K562 (cell line): ENCODE measurements around the gene NUAK2. TPM values are rescaled to one million over a fixed set of nuclear protein-coding genes. Genes with fewer than 3 reads are reported as not detected.

ENCODE experiments used
- AFF4 ChIP-seq: sonication (generic); formaldehyde crosslinking; IDR thresholded peaks from 2 replicates; pipeline ENCODE4 v1.8.0; 2023; ENCODE audit warnings: mild to moderate bottlenecking, missing genetic modification reagents
- FOXM1 ChIP-seq, 2 experiments: fragments of 450-650 bp in 1 of 2; sonication (generic) in 1 of 2; formaldehyde crosslinking in 1 of 2; IDR thresholded peaks; 2 replicates each; pipeline versions ENCODE4 v1.6.1 to v1.9.0; 2017 to 2022; ENCODE audit warnings: low read depth in 2 of 2, mild to moderate bottlenecking in 2 of 2, missing genetic modification reagents in 1 of 2, moderate library complexity in 1 of 2
- HIVEP1 ChIP-seq: fragments of 250-450 bp; sonication (Bioruptor Pico); IDR thresholded peaks from 2 replicates; pipeline ENCODE4 v1.4.0; 2020; ENCODE audit warnings: mild to moderate bottlenecking
- SNIP1 ChIP-seq: fragments of 450-650 bp; IDR thresholded peaks from 2 replicates; pipeline ENCODE4 v1.7.1; 2017; ENCODE audit warnings: low read depth, mild to moderate bottlenecking
- XRCC3 ChIP-seq: fragments of 450-650 bp; IDR thresholded peaks from 2 replicates; pipeline ENCODE4 v1.6.1; 2017; ENCODE audit warnings: mild to moderate bottlenecking, moderate library complexity
- ZNF318 ChIP-seq, 2 experiments: fragments of 450-650 bp; IDR thresholded peaks; 2 replicates each; pipeline ENCODE4 v1.6.1; 2016; ENCODE audit warnings: mild to moderate bottlenecking in 2 of 2, borderline replicate concordance in 1 of 2, low read depth in 1 of 2, moderate library complexity in 1 of 2
- polyA plus RNA-seq, 8 experiments: library from polyadenylated mRNA; depleted of rRNA in 4 of 8; stranded (reverse) in 5 of 8; unstranded in 3 of 8; fragments of >200 nt; fragmentation: Nextera tagmentation in 2 of 8; fragmentation: Illumina TruSeq in 1 of 8; extraction: Ambion mirVana in 2 of 8; extraction: Trizol in 1 of 8; gene quantifications; 2 replicates each; pipeline versions ENCODE4 v1.2.1 to v1.2.3, GENCODE V29; 2011 to 2014; ENCODE audit warnings: inconsistent platforms in 1 of 8, missing spikeins in 1 of 8
- total RNA-seq, 7 experiments: library from RNA; depleted of rRNA in 6 of 7; stranded (reverse); fragments of >200 nt in 6 of 7; fragmentation: Illumina TruSeq in 2 of 7; extraction: Trizol in 2 of 7; gene quantifications; 2 replicates each; pipeline versions ENCODE4 v1.2.1 to v1.2.3, GENCODE V29; 2011 to 2021; ENCODE audit warnings: low replicate concordance in 1 of 7
- TF ChIP-seq, protein P1 (sequence below): fragments of 200-400 bp; formaldehyde crosslinking; IDR thresholded peaks from 2 replicates; pipeline ENCODE4 v1.6.1; 2017; ENCODE audit warnings: mild to moderate bottlenecking, low read depth, low read length, moderate library complexity
- TF ChIP-seq, protein P2 (sequence below): fragments of 250-450 bp; sonication (Bioruptor Pico); IDR thresholded peaks from 2 replicates; pipeline ENCODE4 v1.5.0; 2022; ENCODE audit warnings: mild to moderate bottlenecking

NUAK2 gene
- total and polyA plus RNA-seq, 9 of the 15 experiments (the other 6 are each of a cell fraction or from before 2014, with no cell fraction given), result 0.04 to 0.44 (median 0.14) TPM

GRCh38 chr1:205354259-205355074, 32.9 kb upstream of the NUAK2 start (continued):
- TF ChIP-seq ZNF318 (IDR thresholded peaks at IDR 0.05; ENCODE audit: borderline replicate concordance in 1 of 2, low read depth in 1 of 2) (no peak), AFF4 (no peak), XRCC3 (no peak), SNIP1 (no peak), HIVEP1 (CRISPR knock-in tag) (no peak), FOXM1 (IDR thresholded peaks at IDR 0.05; ENCODE audit: low read depth) (no peak), FOXM1 (CRISPR knock-in tag; IDR thresholded peaks at IDR 0.05; ENCODE audit: low read depth) (no peak)
- TF ChIP-seq, protein P1, sequence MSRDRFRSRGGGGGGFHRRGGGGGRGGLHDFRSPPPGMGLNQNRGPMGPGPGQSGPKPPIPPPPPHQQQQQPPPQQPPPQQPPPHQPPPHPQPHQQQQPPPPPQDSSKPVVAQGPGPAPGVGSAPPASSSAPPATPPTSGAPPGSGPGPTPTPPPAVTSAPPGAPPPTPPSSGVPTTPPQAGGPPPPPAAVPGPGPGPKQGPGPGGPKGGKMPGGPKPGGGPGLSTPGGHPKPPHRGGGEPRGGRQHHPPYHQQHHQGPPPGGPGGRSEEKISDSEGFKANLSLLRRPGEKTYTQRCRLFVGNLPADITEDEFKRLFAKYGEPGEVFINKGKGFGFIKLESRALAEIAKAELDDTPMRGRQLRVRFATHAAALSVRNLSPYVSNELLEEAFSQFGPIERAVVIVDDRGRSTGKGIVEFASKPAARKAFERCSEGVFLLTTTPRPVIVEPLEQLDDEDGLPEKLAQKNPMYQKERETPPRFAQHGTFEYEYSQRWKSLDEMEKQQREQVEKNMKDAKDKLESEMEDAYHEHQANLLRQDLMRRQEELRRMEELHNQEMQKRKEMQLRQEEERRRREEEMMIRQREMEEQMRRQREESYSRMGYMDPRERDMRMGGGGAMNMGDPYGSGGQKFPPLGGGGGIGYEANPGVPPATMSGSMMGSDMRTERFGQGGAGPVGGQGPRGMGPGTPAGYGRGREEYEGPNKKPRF, result no peak
- TF ChIP-seq, protein P2, sequence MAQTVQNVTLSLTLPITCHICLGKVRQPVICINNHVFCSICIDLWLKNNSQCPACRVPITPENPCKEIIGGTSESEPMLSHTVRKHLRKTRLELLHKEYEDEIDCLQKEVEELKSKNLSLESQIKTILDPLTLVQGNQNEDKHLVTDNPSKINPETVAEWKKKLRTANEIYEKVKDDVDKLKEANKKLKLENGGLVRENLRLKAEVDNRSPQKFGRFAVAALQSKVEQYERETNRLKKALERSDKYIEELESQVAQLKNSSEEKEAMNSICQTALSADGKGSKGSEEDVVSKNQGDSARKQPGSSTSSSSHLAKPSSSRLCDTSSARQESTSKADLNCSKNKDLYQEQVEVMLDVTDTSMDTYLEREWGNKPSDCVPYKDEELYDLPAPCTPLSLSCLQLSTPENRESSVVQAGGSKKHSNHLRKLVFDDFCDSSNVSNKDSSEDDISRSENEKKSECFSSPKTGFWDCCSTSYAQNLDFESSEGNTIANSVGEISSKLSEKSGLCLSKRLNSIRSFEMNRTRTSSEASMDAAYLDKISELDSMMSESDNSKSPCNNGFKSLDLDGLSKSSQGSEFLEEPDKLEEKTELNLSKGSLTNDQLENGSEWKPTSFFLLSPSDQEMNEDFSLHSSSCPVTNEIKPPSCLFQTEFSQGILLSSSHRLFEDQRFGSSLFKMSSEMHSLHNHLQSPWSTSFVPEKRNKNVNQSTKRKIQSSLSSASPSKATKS (CRISPR knock-in tag), result no peak
